ENCODE results near the gene FAHD2A.
"Not testable (repeated sequence)": the region's sequence is repeated elsewhere in the genome, so short reads cannot be mapped to it uniquely, and the experiment has no call there.

FAHD2A gene

DNA sequence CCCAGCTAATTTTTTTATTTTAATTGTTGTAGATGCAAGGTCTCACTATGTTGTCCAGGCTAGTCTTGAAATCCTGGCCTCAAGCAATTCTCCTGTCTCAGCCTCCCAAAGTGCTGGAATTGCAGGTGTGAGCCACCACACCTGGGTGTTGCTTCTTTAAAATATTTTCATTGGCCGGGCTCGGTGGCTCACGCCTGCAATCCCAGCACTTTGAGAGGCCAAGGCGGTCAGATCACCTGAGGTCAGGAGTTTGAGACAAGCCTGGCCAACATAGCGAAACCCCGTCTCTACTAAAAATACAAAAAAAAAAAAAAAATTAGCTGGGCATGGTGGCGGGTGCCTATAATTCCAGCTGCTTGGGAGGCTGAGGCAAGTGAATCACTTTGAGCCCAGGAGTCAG, 24.2 kb upstream of the FAHD2A start:
- not testable (repeated sequence) for H3K27ac ChIP-seq (ENCODE audit: low read depth, low read length); H3K27me3 ChIP-seq (ENCODE audit: control insufficient read depth, insufficient read depth, low read length); H3K4me1 ChIP-seq (ENCODE audit: control insufficient read depth, insufficient read depth, low read length); H3K4me3 ChIP-seq (ENCODE audit: low read length); H3K9ac ChIP-seq (ENCODE audit: low read length); H3K36me3 ChIP-seq (ENCODE audit: control insufficient read depth, insufficient read depth, low read length)

DNA sequence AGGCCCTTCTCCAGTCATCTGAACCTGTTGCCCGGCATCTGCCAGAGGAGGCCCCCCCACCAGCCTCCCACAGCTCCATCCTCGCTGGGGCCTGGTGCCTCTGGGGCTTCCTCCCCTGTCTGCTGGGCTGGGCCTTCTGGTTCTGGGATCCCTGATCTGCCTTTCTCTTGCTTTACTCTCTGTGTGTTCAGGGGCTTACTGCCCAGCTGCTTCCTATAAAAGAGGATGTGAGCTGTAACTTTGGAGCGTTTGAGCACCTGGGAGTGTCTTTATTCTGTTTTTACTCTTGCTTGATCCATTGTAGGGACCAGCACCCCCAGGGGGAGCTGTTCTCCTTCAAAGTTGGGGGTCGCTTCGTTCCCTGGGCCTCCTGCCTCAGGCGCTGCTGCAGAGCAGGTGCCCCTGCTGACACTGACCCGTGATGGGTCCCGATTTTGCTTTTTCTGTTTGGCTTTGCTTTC, 23.1 kb upstream of the FAHD2A start:
- Histone ChIP-seq H3K27ac (ENCODE audit: low read depth, low read length) (no peak overlapping the region), H3K36me3 (ENCODE audit: control insufficient read depth, insufficient read depth, low read length) (no peaks in the 10 kb centered on the region), H3K27me3 (ENCODE audit: control insufficient read depth, insufficient read depth, low read length) (no peaks in the 10 kb centered on the region), H3K9ac (ENCODE audit: low read length) (no peak overlapping the region), H3K4me1 (ENCODE audit: control insufficient read depth, insufficient read depth, low read length) (no peaks in the 10 kb centered on the region), H3K4me3 (ENCODE audit: low read length) (no peak overlapping the region)

DNA sequence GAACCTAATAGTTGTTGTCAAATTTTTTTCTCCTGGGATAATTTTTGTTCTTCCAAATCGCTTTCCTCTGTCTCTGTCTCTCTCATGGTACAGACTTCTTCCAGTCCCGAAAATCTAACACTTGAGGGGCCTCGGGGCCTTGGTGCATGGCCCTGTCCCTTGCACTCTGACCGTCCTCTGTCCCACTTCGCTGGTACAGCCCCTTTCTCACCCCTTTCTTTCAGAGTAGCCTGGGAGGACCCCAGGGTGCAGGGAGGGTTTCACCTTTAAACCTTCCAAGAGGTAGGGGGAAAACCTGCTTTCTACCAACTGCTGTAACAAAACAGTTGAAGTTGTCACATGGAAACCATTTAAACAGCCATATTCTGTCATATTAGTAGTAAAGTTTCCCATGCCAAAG, 22.2 kb upstream of the FAHD2A start:
- Histone ChIP-seq H3K27me3 (ENCODE audit: control insufficient read depth, insufficient read depth, low read length) (no peaks in the 10 kb centered on the region), H3K4me1 (ENCODE audit: control insufficient read depth, insufficient read depth, low read length) (no peaks in the 10 kb centered on the region), H3K27ac (ENCODE audit: low read depth, low read length) (no peak overlapping the region), H3K4me3 (ENCODE audit: low read length) (no peak overlapping the region), H3K36me3 (ENCODE audit: control insufficient read depth, insufficient read depth, low read length) (no peaks in the 10 kb centered on the region), H3K9ac (ENCODE audit: low read length) (no peak overlapping the region)

DNA sequence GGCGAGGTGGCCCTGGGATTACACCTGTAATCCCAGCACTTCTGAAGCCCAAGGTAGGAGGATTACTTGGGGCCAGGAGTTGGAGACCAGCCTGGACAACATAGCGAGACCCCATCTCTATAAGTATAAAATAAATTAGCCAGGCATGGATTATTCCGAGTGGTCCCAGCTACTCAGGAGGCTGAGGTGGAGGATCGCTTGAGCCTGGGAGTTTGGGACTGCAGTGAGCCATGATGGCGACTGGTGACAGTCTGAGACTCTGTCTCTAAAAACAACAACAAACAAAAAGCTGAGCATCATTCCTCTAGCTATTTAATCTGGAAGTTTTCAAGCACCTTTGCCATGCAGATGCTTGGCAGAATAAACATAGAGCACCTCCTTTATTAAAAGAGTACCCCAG, 21.8 kb upstream of the FAHD2A start:
- H3K9ac ChIP-seq (ENCODE audit: low read length), result no peak overlapping the region
- no peaks in the 10 kb centered on the region for H3K4me1 ChIP-seq (ENCODE audit: control insufficient read depth, insufficient read depth, low read length)
- H3K27me3 ChIP-seq (ENCODE audit: control insufficient read depth, insufficient read depth, low read length), result no peaks in the 10 kb centered on the region

DNA sequence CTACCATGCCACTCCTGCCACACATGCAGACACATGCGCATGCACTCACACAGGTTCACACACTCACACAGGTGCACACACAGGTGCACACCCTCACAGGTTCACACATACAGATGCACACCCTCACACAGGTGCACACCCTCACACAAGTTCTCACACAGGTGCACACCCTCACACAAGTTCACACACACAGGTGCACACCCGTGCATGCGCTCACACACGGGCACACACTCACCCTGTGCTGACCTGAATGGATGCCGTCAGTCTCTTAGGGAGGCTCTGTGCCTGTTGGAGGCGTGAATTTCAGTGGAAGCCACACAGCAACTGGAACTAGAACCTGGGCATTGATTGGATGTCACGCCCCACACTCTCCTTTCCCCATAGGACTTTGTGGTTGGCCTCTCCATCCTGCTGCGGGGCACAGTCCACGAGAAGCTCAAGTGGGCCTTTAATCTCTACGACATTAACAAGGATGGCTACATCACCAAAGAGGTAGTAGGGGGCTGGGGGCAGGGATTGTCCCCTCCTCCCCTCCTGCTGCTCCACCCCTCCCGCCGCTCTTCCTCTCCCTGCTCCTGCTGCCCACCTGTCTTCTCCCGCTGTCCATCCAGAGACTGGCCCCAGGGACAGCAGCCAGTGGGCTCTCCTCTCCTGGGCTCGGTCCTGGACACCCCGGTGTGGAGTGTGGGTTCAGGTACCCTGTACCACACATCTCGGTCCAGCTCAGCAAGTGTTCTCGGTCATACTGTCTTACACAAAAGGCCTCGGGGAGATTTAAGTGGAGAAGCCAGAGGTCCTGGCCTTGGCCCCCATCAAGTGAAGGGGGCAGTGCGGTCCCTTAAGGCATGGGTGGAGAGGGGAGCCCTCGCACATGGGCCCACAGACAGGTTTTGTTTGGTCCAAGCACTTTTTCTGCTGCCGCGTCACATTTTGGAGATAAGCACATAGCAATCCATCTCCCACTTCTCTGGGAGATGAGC, 21.0 kb upstream of the FAHD2A start:
- Histone ChIP-seq H3K27ac (ENCODE audit: low read depth, low read length) (no peak overlapping the region), H3K9ac (ENCODE audit: low read length) (no peak overlapping the region), H3K36me3 (ENCODE audit: control insufficient read depth, insufficient read depth, low read length) (no peaks in the 10 kb centered on the region), H3K27me3 (ENCODE audit: control insufficient read depth, insufficient read depth, low read length) (no peaks in the 10 kb centered on the region), H3K4me1 (ENCODE audit: control insufficient read depth, insufficient read depth, low read length) (no peaks in the 10 kb centered on the region), H3K4me3 (ENCODE audit: low read length) (no peak overlapping the region)

More for the DNA sequence above, 21.8 kb upstream of the FAHD2A start:
- Histone ChIP-seq H3K27ac (ENCODE audit: low read depth, low read length) (no peak overlapping the region), H3K36me3 (ENCODE audit: control insufficient read depth, insufficient read depth, low read length) (no peaks in the 10 kb centered on the region), H3K4me3 (ENCODE audit: low read length) (no peak overlapping the region)

DNA sequence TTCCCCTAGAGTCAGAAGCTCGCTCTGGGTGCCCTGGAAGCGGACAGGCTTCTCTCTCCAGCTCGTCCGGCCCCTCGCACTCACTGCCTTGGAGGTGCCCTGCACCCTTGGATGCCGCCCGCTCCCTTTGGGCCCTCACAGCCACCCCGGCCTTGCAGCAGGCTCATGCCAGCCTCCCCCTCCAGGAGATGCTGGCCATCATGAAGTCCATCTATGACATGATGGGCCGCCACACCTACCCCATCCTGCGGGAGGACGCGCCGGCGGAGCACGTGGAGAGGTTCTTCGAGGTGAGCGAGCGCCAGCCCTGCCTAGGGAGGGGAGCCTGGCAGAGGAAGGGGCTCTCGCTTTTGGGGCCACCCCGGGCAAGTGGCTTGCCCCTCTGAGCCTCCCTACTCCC, 20.3 kb upstream of the FAHD2A start:
- no peaks in the 10 kb centered on the region for H3K4me1 ChIP-seq (ENCODE audit: control insufficient read depth, insufficient read depth, low read length)
- H3K9ac ChIP-seq (ENCODE audit: low read length), result no peak overlapping the region
- no peak overlapping the region for H3K27ac ChIP-seq (ENCODE audit: low read depth, low read length)
- H3K36me3 ChIP-seq (ENCODE audit: control insufficient read depth, insufficient read depth, low read length), result no peaks in the 10 kb centered on the region
- H3K4me3 ChIP-seq (ENCODE audit: low read length), result no peak overlapping the region
- H3K27me3 ChIP-seq (ENCODE audit: control insufficient read depth, insufficient read depth, low read length), result no peaks in the 10 kb centered on the region

DNA sequence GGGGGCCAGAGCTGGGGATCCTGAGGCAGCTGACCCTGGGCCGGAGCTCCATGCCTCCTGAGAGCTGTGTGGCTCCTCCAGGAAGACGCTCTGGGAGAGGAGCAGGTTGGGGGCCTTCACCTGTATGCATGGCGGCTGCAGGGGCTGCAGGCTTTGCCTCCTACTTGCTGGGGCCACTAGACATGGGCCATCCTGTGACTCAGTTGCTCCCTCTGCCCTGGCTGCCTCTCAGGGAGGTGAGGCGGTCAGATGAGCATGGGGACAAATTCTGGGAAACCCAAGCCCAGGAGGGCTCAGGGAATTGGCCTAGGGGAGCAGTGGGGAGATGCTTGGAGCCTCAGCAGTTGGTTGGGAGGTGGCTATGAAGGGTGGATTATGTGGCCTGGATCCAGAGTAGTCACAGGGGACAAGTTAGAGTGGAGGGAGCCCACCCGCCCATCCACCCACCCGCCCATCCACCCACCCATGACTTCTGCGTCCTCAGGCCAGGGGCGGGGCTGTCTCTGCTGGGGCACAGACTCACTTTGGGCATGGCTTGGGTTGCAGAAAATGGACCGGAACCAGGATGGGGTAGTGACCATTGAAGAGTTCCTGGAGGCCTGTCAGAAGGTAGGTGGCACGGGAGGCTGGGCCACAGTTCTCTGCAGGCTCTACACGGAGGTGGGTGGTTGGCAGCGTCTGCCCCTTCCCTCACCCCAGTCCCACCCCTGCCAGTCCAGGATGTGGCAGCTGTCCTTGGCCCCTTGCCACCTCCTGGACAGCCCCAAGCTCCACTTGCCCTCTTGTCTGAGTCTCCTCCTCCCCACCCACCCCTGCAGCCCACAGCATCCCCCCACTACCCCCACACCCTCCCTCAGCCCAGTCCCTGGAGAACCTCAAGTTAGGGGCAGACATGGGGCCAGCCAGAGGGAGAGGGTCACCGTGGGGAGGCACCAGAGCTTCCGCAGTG, 19.5 kb upstream of the FAHD2A start:
- Histone ChIP-seq H3K4me3 (ENCODE audit: low read length) (no peak overlapping the region), H3K27me3 (ENCODE audit: control insufficient read depth, insufficient read depth, low read length) (no peaks in the 10 kb centered on the region), H3K27ac (ENCODE audit: low read depth, low read length) (no peak overlapping the region), H3K36me3 (ENCODE audit: control insufficient read depth, insufficient read depth, low read length) (no peaks in the 10 kb centered on the region), H3K9ac (ENCODE audit: low read length) (no peak overlapping the region), H3K4me1 (ENCODE audit: control insufficient read depth, insufficient read depth, low read length) (no peaks in the 10 kb centered on the region)

DNA sequence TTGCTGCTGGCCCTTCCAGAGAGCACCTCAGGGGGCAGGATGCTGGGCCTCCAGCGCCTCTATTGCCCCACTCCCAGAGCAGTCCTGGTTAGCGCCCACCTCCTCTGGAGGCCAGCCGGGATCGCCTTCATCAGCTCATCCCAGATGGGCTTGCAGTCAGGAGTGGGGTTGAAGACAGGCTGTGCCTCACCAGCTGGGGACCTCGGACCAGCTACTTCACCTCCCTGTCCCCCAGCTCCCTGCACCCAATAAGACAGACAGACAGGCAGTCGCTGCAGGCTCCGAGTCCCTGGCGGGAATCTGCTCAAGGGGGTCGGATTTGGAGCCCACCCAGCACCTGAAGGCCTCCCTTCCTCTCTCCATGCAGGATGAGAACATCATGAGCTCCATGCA, 18.9 kb upstream of the FAHD2A start:
- no peak overlapping the region for H3K9ac ChIP-seq (ENCODE audit: low read length)
- H3K36me3 ChIP-seq (ENCODE audit: control insufficient read depth, insufficient read depth, low read length), result no peaks in the 10 kb centered on the region
- no peak overlapping the region for H3K4me3 ChIP-seq (ENCODE audit: low read length)
- H3K4me1 ChIP-seq (ENCODE audit: control insufficient read depth, insufficient read depth, low read length), result no peaks in the 10 kb centered on the region
- no peak overlapping the region for H3K27ac ChIP-seq (ENCODE audit: low read depth, low read length)
- H3K27me3 ChIP-seq (ENCODE audit: control insufficient read depth, insufficient read depth, low read length), result no peaks in the 10 kb centered on the region

DNA sequence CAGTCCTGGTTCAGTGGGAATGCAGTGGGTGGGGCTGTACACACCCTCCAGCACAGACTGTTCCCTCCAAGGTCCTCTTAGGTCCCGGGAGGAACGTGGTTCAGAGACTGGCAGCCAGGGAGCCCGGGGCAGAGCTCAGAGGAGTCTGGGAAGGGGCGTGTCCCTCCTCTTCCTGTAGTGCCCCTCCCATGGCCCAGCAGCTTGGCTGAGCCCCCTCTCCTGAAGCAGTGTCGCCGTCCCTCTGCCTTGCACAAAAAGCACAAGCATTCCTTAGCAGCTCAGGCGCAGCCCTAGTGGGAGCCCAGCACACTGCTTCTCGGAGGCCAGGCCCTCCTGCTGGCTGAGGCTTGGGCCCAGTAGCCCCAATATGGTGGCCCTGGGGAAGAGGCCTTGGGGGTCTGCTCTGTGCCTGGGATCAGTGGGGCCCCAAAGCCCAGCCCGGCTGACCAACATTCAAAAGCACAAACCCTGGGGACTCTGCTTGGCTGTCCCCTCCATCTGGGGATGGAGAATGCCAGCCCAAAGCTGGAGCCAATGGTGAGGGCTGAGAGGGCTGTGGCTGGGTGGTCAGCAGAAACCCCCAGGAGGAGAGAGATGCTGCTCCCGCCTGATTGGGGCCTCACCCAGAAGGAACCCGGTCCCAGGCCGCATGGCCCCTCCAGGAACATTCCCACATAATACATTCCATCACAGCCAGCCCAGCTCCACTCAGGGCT, 17.5 kb upstream of the FAHD2A start:
- no peak overlapping the region for H3K4me3 ChIP-seq (ENCODE audit: low read length)
- H3K4me1 ChIP-seq (ENCODE audit: control insufficient read depth, insufficient read depth, low read length), result no peaks in the 10 kb centered on the region
- no peaks in the 10 kb centered on the region for H3K36me3 ChIP-seq (ENCODE audit: control insufficient read depth, insufficient read depth, low read length)
- no peak overlapping the region for H3K27ac ChIP-seq (ENCODE audit: low read depth, low read length)
- H3K9ac ChIP-seq (ENCODE audit: low read length), result no peak overlapping the region
- no peaks in the 10 kb centered on the region for H3K27me3 ChIP-seq (ENCODE audit: control insufficient read depth, insufficient read depth, low read length)

DNA sequence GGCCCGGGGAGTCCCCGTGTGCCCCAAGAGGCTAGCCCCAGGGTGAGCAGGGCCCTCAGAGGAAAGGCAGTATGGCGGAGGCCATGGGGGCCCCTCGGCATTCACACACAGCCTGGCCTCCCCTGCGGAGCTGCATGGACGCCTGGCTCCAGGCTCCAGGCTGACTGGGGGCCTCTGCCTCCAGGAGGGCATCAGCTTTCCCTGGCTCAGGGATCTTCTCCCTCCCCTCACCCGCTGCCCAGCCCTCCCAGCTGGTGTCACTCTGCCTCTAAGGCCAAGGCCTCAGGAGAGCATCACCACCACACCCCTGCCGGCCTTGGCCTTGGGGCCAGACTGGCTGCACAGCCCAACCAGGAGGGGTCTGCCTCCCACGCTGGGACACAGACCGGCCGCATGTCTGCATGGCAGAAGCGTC, 16.9 kb upstream of the FAHD2A start:
- Histone ChIP-seq H3K4me3 (ENCODE audit: low read length) (no peak overlapping the region), H3K27ac (ENCODE audit: low read depth, low read length) (no peak overlapping the region), H3K4me1 (ENCODE audit: control insufficient read depth, insufficient read depth, low read length) (no peaks in the 10 kb centered on the region), H3K27me3 (ENCODE audit: control insufficient read depth, insufficient read depth, low read length) (no peaks in the 10 kb centered on the region), H3K36me3 (ENCODE audit: control insufficient read depth, insufficient read depth, low read length) (no peaks in the 10 kb centered on the region), H3K9ac (ENCODE audit: low read length) (no peak overlapping the region)

DNA sequence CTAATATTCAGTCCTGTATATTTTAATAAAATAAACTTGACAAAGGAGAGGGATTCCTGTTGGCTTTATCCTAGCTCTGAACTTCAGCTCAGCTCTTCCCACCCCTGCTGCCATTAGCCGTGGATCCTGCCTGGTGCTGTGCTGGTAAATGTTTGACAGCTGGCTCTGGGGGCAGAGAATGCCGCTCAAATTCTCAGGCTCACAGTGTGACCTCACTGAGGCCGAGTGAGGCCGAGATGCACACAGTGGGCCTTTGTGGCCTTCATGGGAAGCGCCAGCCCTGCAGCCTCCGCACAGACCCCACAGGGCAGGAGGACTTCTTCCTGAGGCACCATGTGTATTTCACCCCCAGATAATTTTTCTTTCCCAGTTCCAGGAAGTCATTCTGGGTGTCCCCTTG, 16.5 kb upstream of the FAHD2A start:
- Histone ChIP-seq H3K4me3 (ENCODE audit: low read length) (no peak overlapping the region), H3K9ac (ENCODE audit: low read length) (no peak overlapping the region), H3K4me1 (ENCODE audit: control insufficient read depth, insufficient read depth, low read length) (no peaks in the 10 kb centered on the region), H3K27me3 (ENCODE audit: control insufficient read depth, insufficient read depth, low read length) (no peaks in the 10 kb centered on the region), H3K27ac (ENCODE audit: low read depth, low read length) (no peak overlapping the region), H3K36me3 (ENCODE audit: control insufficient read depth, insufficient read depth, low read length) (no peaks in the 10 kb centered on the region)

DNA sequence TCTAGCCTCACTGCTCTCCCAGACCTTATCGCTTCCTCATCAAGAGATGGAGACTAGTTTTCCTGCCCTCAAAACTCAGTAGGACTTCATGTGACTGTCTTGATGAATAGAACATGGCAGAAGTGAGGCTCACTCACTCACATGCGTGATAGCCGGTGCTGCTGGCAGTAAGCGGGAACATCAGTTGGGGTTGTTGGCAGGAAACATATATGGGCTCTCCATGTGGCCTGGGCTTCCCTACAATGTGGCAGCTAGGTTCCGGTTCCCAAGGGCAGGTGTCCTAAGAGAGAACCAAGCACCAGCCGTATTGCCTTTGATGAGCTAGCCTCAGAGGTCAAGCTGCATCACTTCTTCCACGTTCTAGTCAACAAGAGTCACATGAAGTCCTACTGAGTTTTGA, 15.2 kb upstream of the FAHD2A start:
- H3K9ac ChIP-seq (ENCODE audit: low read length), result no peak overlapping the region
- no peak overlapping the region for H3K27ac ChIP-seq (ENCODE audit: low read depth, low read length)
- H3K27me3 ChIP-seq (ENCODE audit: control insufficient read depth, insufficient read depth, low read length), result no peaks in the 10 kb centered on the region
- no peaks in the 10 kb centered on the region for H3K4me1 ChIP-seq (ENCODE audit: control insufficient read depth, insufficient read depth, low read length)
- no peaks in the 10 kb centered on the region for H3K36me3 ChIP-seq (ENCODE audit: control insufficient read depth, insufficient read depth, low read length)
- no peak overlapping the region for H3K4me3 ChIP-seq (ENCODE audit: low read length)

Measured in rectal smooth muscle tissue (tissue), 1 donor.